Measurements from ENCODE around the gene TNFSF9. TPM values are rescaled to one million over a fixed set of nuclear protein-coding genes. Genes with fewer than 3 reads are reported as not detected.

Gene TNFSF9
- total RNA-seq, 4 donors from 2014 or later, result 0.17 to 0.27 TPM; not detected in 2

DNA sequence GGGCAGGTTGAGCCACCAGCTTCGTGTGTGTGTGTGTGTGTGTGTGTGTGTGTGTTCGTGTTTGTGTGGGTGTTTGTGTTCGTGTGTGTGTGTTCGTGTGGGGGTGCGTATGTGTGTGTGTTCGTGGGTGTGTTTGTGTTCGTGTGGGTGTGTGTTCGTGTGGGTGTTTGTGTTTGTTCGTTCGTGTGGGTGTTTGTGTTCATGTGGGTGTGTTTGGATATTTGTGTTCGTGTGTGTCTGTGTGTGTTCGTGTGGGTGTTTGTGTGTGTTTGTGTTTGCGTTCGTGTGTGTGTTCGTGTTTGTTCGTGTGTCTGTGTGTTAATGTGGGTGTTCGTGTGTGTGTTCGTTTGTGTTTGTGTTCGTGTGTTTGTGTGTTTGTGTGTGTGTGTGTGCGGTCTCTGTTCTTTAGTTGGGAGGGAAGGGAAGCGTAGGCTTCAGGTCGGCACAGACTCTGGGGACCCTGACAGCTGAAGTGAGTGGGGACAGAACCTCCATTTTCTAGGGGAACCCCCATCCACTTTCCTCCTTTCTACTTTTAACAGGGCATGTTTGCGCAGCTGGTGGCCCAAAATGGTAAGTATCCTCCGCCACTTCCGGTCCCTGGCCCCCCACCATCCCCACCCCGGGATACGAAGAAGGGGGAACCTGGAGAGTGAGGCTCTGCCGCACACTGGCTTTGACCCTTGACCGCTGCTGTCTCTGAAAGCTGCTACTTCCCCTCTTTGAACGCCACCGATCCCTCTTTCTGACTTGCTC is 1.6 kb downstream of the TNFSF9 start:
- Histone ChIP-seq H3K4me3 (no peak overlapping the region), H3K27me3 (peaks cover 45% of the 10 kb centered on the region), H3K4me1 (peaks cover 0 to 39% (median 9%) of the 10 kb centered on the region in 3 donors), H3K9me3 (no peaks in the 10 kb centered on the region), H3K27ac (no peak overlapping the region), H3K36me3 (no peaks in the 10 kb centered on the region)
- no peak for ATAC-seq
- TF ChIP-seq EP300 (IDR thresholded peaks at IDR 0.05) (no peak), POLR2A (IDR thresholded peaks at IDR 0.05) (no peak), POLR2AphosphoS5 (IDR thresholded peaks at IDR 0.05) (no peak)
- TF ChIP-seq, protein P1, sequence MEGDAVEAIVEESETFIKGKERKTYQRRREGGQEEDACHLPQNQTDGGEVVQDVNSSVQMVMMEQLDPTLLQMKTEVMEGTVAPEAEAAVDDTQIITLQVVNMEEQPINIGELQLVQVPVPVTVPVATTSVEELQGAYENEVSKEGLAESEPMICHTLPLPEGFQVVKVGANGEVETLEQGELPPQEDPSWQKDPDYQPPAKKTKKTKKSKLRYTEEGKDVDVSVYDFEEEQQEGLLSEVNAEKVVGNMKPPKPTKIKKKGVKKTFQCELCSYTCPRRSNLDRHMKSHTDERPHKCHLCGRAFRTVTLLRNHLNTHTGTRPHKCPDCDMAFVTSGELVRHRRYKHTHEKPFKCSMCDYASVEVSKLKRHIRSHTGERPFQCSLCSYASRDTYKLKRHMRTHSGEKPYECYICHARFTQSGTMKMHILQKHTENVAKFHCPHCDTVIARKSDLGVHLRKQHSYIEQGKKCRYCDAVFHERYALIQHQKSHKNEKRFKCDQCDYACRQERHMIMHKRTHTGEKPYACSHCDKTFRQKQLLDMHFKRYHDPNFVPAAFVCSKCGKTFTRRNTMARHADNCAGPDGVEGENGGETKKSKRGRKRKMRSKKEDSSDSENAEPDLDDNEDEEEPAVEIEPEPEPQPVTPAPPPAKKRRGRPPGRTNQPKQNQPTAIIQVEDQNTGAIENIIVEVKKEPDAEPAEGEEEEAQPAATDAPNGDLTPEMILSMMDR (IDR thresholded peaks at IDR 0.05), result no peak
- 34 to 55% methylated on average over 10 to 14 of the region's 31 CpGs for WGBS, 2 donors (ENCODE audit: low coverage in 1 of 2)

DNA sequence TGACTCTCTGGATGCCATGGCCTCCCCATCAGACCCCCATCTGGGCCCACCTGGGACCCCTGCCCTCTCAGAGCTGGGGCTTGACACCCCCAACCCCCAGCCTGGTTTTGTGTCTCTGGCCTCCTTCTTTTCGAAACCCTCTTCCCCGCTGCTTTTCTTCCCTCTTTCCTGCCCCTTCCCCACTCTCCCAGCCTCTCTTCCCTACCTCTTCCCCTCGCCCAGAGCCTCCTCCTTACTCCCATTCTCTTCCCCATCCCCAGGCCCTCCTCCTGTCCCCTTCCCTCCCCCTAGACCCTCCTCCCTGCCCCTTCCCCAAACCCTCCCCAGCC is 2.1 kb downstream of the TNFSF9 start:
- TF ChIP-seq POLR2AphosphoS5 (IDR thresholded peaks at IDR 0.05) (no peak), POLR2A (IDR thresholded peaks at IDR 0.05) (no peak)
- TF ChIP-seq, protein P1 (IDR thresholded peaks at IDR 0.05), result no peak
- no peaks in the 10 kb centered on the region for H3K36me3 ChIP-seq

DNA sequence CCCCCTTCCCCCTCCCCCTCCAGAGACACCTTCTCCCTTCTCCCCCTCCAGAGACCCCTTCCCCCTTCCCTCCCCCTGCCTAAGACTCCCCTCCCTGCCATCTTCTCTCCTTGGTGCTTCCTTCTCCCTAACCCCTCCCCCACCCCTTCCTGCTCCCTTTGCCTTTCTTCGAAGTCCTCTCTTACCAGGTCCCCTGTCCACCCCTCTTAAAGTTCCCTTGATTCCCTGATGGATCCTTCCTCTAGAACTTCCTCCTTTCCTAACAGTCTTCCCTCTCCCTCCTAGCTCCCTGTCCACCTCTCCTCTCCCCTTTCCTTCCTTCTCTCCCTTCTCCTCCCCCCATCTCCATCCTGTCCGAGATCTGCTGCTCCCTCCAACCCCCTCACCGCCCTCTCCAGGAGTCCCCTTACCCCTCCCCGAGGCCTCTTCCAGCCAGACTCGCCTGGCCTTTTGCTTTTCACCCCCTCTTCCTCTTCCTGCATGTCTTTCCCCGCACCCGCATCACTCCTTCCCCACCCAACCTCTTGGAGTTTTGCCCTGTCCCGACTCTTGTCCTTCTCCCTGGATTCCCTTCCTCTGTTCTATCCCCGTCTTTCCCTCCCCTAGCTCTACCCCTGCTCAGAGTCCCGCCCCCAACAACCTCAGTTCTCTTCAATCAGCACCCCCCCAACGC is 3.1 kb downstream of the TNFSF9 start:
- no peaks in the 10 kb centered on the region for H3K36me3 ChIP-seq
- ATAC-seq, result no peak
- no peak overlapping the region for H3K4me3 ChIP-seq
- H3K27ac ChIP-seq, result no peak overlapping the region
- peaks cover 0 to 36% (median 7%) of the 10 kb centered on the region in 3 donors for H3K4me1 ChIP-seq
- peaks cover 45% of the 10 kb centered on the region for H3K27me3 ChIP-seq
- no peaks in the 10 kb centered on the region for H3K9me3 ChIP-seq
- TF ChIP-seq EP300 (IDR thresholded peaks at IDR 0.05) (no peak), POLR2AphosphoS5 (IDR thresholded peaks at IDR 0.05) (no peak), POLR2A (IDR thresholded peaks at IDR 0.05) (no peak)
- TF ChIP-seq, protein P1 (IDR thresholded peaks at IDR 0.05), result no peak
- 10 to 29% methylated on average over 8 to 9 of the region's 11 CpGs for WGBS, 2 donors (ENCODE audit: low coverage in 1 of 2)

More for the DNA sequence above, 2.1 kb downstream of the TNFSF9 start:
- peaks cover 0 to 39% (median 9%) of the 10 kb centered on the region in 3 donors for H3K4me1 ChIP-seq
- no peak overlapping the region for H3K27ac ChIP-seq
- 48 to 54% methylated on average over 2 to 3 of the region's 3 CpGs for WGBS, 2 donors (ENCODE audit: low coverage in 1 of 2)
- no peak for ATAC-seq
- H3K9me3 ChIP-seq, result no peaks in the 10 kb centered on the region
- no peak overlapping the region for H3K4me3 ChIP-seq
- peaks cover 45% of the 10 kb centered on the region for H3K27me3 ChIP-seq

DNA sequence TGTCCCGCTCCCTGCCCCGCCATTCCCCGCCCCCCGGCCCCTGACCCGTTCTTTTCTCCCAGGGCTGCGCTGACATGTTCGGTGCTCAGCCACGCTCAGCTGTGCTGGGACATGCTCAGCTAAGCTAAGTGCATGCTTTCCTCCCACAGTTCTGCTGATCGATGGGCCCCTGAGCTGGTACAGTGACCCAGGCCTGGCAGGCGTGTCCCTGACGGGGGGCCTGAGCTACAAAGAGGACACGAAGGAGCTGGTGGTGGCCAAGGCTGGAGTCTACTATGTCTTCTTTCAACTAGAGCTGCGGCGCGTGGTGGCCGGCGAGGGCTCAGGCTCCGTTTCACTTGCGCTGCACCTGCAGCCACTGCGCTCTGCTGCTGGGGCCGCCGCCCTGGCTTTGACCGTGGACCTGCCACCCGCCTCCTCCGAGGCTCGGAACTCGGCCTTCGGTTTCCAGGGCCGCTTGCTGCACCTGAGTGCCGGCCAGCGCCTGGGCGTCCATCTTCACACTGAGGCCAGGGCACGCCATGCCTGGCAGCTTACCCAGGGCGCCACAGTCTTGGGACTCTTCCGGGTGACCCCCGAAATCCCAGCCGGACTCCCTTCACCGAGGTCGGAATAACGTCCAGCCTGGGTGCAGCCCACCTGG is 3.7 kb downstream of the TNFSF9 start:
- Histone ChIP-seq H3K27ac (no peak overlapping the region), H3K27me3 (peaks cover 50% of the 10 kb centered on the region), H3K36me3 (no peaks in the 10 kb centered on the region), H3K4me1 (peaks cover 0 to 29% (median 5%) of the 10 kb centered on the region in 3 donors), H3K9me3 (no peaks in the 10 kb centered on the region), H3K4me3 (no peak overlapping the region)
- TF ChIP-seq EP300 (IDR thresholded peaks at IDR 0.05), result no peak
- no peak for TF ChIP-seq POLR2A (IDR thresholded peaks at IDR 0.05)
- TF ChIP-seq POLR2AphosphoS5 (IDR thresholded peaks at IDR 0.05), result no peak
- TF ChIP-seq, protein P1 (IDR thresholded peaks at IDR 0.05), result no peak
- WGBS, 2 donors (ENCODE audit: low coverage in 1 of 2), result 58 to 67% methylated on average over 3 to 18 of the region's 40 CpGs
- no peak for ATAC-seq
